Measurements from ENCODE around the gene ALDH1A2.
"Not testable (repeated sequence)": the region's sequence is repeated elsewhere in the genome, so short reads cannot be mapped to it uniquely, and the experiment has no call there.

ALDH1A2 gene

GRCh38 chr15:58065445-58066041 is at the start of gene ALDH1A2:
ALDH1A2 (minus strand) TSS chr15:58065711; CDS start chr15:58065650, 61 bp downstream.
- peak; percentile 54 for DNase-seq

GRCh38 chr15:58114812-58115211 is 49.3 kb upstream of the ALDH1A2 start:
- no peak for DNase-seq

GRCh38 chr15:58114388-58114787 is 48.9 kb upstream of the ALDH1A2 start:
- DNase-seq: no peak

GRCh38 chr15:58113358-58113757 is 47.8 kb upstream of the ALDH1A2 start:
- DNase-seq: not testable (repeated sequence)

GRCh38 chr15:58111718-58112104 is 46.2 kb upstream of the ALDH1A2 start:
- DNase-seq: no peak

GRCh38 chr15:58110999-58111717 is 45.6 kb upstream of the ALDH1A2 start:
- DNase-seq: no peak

GRCh38 chr15:58109419-58109818 is 43.9 kb upstream of the ALDH1A2 start:
- no peak for DNase-seq

GRCh38 chr15:58108117-58108516 is 42.6 kb upstream of the ALDH1A2 start:
- no peak for DNase-seq

- DNase-seq: no peak
These were observed 38.0 kb upstream of the ALDH1A2 start for GRCh38 chr15:58103482-58103881.

- no peak for DNase-seq
These were observed 31.1 kb upstream of the ALDH1A2 start for GRCh38 chr15:58096529-58097084.

GRCh38 chr15:58095415-58095814 is 29.9 kb upstream of the ALDH1A2 start:
- no peak for DNase-seq

GRCh38 chr15:58087871-58088270 is 22.4 kb upstream of the ALDH1A2 start:
- no peak for DNase-seq

- DNase-seq: no peak
These were observed 21.0 kb upstream of the ALDH1A2 start for GRCh38 chr15:58086491-58086890.

- DNase-seq: no peak
These were observed 18.0 kb upstream of the ALDH1A2 start for GRCh38 chr15:58083526-58083925.

GRCh38 chr15:58081891-58082290 is 16.4 kb upstream of the ALDH1A2 start:
- DNase-seq: no peak

GRCh38 chr15:58081456-58081855 is 15.9 kb upstream of the ALDH1A2 start:
- DNase-seq: no peak

GRCh38 chr15:58080959-58081358 is 15.4 kb upstream of the ALDH1A2 start:
- DNase-seq: not testable (repeated sequence)

GRCh38 chr15:58080398-58080797 is 14.9 kb upstream of the ALDH1A2 start:
- DNase-seq: no peak

GRCh38 chr15:58078591-58078990 is 13.1 kb upstream of the ALDH1A2 start:
- no peak for DNase-seq

- no peak for DNase-seq
These were observed 11.9 kb upstream of the ALDH1A2 start for GRCh38 chr15:58077427-58077826.

GRCh38 chr15:58074452-58074851 is 8.9 kb upstream of the ALDH1A2 start:
- no peak for DNase-seq

- DNase-seq: peak; percentile 66
These were observed 5.4 kb upstream of the ALDH1A2 start for GRCh38 chr15:58070801-58071418.

GRCh38 chr15:58069008-58069407 is 3.5 kb upstream of the ALDH1A2 start:
- no peak for DNase-seq

Data from right hindlimb (tissue), 1 donor.